NCI-H774 (cell line): ENCODE results near the gene FSIP1.

Source experiments
- DNase-seq: peaks from one replicate; lab custom pipeline; 2025; lab: John Stamatoyannopoulos, UW

The FSIP1 gene

DNA sequence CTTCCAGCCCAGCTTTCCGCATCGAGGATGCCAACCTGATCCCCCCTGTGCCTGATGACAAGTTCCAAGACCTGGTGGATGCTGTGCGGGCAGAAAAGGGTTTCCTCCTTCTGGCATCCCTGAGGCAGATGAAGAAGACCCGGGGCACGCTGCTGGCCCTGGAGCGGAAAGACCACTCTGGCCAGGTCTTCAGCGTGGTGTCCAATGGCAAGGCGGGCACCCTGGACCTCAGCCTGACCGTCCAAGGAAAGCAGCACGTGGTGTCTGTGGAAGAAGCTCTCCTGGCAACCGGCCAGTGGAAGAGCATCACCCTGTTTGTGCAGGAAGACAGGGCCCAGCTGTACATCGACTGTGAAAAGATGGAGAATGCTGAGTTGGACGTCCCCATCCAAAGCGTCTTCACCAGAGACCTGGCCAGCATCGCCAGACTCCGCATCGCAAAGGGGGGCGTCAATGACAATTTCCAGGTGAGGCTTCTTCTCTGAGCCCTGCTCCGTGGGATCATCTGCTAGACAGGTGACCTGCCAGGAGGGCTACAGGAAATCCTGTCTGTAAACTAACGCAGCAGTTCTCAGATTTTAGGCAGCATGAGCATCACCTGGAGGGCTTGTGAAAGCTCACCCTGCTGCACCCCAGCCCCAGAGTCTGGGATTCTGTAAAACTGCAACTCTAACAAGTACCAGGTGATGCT lies 200.2 kb downstream of the FSIP1 start:
- DNase-seq: no peak

GRCh38 chr15:39581793-39582285 lies 200.8 kb downstream of the FSIP1 start:
- DNase-seq: no peak

GRCh38 chr15:39581242-39581792 lies 201.3 kb downstream of the FSIP1 start:
- no peak for DNase-seq

- DNase-seq: no peak
Observed at GRCh38 chr15:39580485-39581241, 202.0 kb downstream of the FSIP1 start, which contains the start of gene THBS1. TSS of gene THBS1 (plus strand) at chr15:39581079. CDS start at chr15:39581858, 779 bp downstream.

DNA sequence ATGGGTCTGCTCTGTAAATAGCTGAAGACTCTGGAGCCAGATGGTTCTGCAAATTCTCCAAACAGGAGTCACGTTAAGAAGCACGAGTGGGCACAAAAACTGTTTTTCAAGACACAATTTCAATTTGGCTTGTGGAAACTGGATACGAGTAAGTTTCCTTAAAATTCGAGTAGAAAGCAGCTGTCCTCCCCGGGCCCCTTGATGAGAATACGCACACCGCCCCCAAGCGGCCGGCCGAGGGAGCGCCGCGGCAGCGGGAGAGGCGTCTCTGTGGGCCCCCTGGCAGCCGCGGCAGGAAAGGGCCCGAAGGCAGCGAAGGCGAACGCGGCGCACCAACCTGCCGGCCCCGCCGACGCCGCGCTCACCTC lies 202.5 kb downstream of the FSIP1 start:
- peak; percentile 76 for DNase-seq

- DNase-seq: peak; percentile 5
Observed at GRCh38 chr15:39579487-39580116, 203.0 kb downstream of the FSIP1 start.

DNA sequence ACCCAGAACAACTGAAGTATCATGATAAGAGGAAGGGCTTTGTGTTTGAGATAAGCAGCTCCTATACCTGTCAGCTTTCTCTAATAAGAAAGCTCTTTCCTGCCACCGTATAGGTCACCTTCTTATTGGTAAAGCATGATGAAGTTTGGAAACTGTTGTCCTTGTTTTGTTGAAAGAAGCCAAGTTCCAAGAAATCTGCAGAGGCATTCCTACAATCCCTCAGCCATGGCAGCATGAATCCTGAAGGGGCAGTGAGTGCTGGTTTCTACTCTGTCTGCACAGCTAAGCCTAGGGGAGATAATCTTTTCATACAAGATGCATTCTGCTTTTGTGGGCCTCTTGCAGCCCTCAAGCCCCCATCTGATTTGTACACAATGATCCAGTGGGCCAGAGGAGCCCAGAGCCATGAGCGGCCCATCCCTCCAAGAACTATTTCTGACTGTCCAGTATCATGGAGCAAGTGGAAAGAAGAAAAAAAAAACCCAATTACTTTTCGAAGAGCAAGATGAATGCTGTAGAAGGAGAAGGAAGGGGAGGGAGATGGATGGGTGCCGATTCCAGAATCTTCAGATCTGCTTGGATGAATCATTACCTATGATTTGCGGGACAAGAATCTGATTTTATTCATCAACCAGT lies 203.7 kb downstream of the FSIP1 start:
- no peak for DNase-seq

DNA sequence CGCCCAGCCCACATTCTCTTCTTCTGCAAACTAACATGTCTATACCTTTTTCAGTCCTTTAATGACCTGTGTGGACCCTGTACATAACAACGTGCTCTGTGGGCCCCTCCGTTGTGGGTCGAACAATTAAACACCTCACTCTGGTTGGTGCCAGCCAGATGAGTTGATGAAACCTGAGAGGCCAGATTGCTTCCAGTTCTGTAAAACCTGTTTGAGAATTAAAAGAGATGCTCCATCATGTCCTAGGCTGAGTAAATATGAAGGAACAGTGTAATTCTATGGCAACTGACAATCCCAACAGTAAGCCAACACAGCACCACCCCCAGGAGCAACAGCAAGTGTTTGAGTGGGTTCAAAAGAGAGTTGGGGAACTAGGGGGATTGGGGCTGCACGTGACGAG lies 207.5 kb downstream of the FSIP1 start:
- no peak for DNase-seq

GRCh38 chr15:39574427-39574826 lies 208.2 kb downstream of the FSIP1 start:
- no peak for DNase-seq

GRCh38 chr15:39573844-39574243 lies 208.8 kb downstream of the FSIP1 start:
- DNase-seq: no peak

GRCh38 chr15:39573287-39573686 lies 209.4 kb downstream of the FSIP1 start:
- no peak for DNase-seq

DNA sequence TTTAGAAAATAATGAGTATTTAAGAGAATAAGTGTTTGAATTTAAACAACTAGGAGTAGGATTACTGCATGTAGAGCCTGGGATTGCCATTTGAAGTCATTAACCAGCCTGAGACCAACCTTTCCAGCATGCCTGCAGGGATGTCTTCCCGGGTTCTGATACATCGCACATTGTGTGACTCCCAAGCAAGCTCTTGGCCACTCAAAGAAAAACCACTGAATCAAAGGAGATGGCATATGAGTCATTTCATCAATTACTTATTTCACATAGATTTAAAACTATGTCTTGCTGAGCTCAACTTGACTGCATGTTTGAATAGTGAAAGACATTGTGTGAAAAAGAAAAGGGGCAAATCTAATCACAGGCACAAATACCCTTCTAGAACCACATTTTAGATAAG lies 216.8 kb downstream of the FSIP1 start:
- no peak for DNase-seq

- DNase-seq: no peak
Observed at GRCh38 chr15:39564972-39565665, 217.5 kb downstream of the FSIP1 start.

DNA sequence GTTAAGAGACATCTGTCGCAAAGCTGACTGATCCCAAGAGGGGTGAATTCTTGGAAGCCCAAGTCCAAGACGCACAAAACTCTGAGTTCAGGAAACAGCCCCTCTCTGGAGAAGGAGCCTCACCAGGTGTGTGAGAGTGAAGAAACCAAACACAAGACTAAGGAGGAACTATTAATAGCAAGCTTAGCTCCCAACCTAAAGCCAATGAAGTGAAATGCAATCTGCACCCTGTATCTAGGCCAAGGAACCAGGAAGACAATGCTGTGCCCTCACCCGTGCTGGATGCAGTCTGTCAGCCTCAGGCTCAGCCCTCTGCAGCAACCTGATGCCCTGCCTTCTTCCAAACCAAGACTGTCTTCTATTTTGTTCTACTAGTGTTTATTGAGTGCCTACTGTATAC lies 224.2 kb downstream of the FSIP1 start:
- DNase-seq: no peak

DNA sequence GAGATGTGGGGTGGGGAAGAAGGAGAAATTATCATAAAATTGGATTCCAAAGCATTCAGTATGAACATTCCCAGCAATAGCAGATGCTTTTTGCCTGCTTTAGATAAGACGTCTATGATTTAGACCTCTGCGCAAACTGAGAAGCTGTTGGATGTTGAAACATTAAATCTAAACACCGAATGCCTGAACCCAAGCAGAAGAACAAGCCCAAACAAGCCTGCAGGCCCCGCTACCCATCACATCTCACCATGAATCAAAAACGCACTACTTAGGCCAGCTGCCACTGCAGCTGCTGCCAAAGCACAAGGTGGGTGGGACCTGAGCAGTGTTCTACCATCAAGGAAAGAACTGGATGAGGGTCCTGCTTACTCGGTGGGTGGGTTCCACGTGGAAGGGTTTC lies 226.2 kb downstream of the FSIP1 start:
- no peak for DNase-seq

GRCh38 chr15:39555885-39556284 lies 226.8 kb downstream of the FSIP1 start:
- no peak for DNase-seq

GRCh38 chr15:39554746-39555387 lies 227.8 kb downstream of the FSIP1 start:
- no peak for DNase-seq

DNA sequence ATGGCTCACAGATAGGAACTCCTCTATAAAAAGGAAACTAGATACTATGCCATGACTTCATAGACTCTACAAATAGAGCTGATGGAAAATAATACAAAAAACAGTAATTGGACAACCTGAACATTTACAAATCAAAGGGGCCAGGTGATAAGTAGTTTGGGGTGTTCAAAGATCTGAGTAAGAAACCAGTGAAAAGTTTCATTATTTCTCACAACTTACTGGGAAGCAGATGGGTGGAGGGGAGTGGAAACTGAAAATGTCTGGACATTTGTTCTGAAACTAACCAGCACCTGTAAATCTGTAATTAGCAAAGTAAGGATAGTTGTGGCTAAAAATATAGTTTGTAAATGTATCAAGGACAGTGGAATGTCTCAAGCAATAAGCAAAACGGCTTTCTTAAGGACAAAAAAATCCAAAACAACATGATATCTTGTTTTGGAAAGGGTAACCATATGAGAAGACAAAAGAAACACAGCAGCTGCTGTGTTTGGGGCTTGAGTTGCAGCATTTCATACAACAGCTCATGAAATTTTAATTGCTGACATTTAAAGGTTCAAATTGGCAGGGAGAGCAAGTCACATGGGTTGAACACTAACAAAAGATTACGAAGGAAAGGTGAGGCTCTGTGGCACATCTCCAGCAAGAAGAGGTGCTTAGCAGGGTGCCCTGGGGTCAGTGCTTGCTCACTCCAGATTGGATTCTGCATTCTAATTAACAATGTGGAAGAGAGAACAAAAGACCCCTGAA lies 228.5 kb downstream of the FSIP1 start:
- peak; percentile 36 for DNase-seq

DNA sequence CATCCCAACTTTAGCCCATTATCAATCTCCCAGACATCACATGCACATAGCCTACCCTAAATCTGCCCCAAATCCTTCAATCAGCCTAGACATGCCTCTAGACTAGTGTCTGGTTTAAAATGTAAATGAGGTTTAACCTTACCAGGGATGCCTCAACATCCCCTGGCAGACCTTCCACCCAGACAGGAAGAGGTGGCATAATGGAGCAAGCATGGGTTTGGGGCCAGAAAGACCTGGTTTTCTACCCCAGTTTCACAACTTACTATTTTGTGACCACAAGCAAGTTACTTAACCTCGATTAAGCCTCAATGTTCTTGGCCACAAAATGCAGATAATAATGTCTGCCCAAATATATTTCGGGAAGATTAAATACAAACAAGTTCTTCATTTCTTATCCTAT lies 230.1 kb downstream of the FSIP1 start:
- DNase-seq: no peak

DNA sequence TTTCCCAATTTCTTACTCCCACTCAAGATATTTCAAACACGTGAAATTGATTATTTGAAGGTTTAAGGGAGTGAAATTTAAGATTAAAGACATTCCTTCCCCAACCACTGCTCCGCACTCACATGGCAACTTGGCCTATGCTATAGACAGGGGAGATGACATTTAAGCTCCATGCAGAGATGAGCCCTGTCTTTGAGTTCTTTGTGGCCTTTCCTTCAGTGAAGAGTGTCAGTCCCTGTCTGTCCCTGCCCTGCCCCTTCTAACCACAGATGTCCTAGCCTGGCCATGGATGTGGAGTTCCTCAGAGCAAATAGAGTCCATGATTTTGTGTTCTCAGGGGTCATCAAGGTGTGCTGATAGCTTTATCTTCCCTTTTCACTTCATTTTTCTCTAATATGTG lies 231.2 kb downstream of the FSIP1 start:
- DNase-seq: no peak
